Body of pancreas (tissue), 4 donors: Measurements from ENCODE around the gene RYR3.

Experiments used
- POLR2A ChIP-seq, 3 donors: fragments of 450-650 bp; IDR thresholded peaks; one replicate each; pipeline ENCODE4 v1.6.1; 2016; ENCODE audit warnings: antibody characterized with exemption in 3 of 3, mild to moderate bottlenecking in 2 of 3
- TF ChIP-seq, protein P1 (sequence below), 7 experiments: fragments of 450-650 bp in 4 of 7; fragments of 200-600 bp in 3 of 7; sonication (generic) in 3 of 7; IDR thresholded peaks; one replicate each; pipeline ENCODE4 v1.5.1; 2016 to 2019; ENCODE audit warnings: antibody characterized with exemption in 7 of 7

DNA sequence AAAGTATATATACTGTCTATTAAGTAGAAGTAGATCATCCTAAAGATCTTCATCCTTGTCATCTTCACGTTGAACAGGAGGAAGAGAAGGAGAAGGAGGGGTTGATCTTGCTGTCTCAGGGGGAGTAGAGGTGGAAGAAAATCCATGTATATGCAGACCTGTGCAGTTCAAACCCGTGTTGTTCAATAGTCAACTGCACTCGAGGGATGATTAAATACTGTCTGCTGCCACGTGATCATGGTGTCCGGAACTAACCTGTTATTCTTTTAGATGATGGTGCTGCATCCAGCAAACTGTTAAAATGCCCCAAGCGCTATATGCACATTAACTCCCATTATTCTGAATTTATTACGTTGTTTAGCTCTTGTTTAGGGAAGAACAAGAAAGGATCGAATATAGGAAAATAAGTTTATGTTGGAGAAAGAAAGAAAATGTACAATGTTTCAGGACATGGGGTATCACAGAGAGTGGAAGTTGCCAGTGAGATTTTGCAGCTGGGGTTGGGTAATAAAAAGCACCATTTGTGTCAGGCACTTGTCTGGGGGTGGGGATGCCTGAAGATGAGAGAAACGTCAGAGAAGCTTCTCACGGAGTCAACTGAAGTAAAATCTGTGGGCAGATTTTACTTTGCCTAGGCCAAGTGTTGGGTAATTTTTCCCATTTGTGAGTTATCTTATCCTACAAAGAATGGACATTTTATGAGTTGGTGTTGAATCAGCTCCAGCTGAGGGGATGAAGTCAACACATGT is 229.2 kb downstream of the RYR3 start:
- TF ChIP-seq, protein P1, sequence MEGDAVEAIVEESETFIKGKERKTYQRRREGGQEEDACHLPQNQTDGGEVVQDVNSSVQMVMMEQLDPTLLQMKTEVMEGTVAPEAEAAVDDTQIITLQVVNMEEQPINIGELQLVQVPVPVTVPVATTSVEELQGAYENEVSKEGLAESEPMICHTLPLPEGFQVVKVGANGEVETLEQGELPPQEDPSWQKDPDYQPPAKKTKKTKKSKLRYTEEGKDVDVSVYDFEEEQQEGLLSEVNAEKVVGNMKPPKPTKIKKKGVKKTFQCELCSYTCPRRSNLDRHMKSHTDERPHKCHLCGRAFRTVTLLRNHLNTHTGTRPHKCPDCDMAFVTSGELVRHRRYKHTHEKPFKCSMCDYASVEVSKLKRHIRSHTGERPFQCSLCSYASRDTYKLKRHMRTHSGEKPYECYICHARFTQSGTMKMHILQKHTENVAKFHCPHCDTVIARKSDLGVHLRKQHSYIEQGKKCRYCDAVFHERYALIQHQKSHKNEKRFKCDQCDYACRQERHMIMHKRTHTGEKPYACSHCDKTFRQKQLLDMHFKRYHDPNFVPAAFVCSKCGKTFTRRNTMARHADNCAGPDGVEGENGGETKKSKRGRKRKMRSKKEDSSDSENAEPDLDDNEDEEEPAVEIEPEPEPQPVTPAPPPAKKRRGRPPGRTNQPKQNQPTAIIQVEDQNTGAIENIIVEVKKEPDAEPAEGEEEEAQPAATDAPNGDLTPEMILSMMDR (IDR thresholded peaks at IDR 0.05) = no peak
- TF ChIP-seq POLR2A (IDR thresholded peaks at IDR 0.05) = no peak
